Measurements from ENCODE around the gene ITM2B. TPM values are rescaled to one million over a fixed set of nuclear protein-coding genes. Genes with fewer than 3 reads are reported as not detected.

ITM2B gene
- total RNA-seq, 2 experiments from 2014 or later: 87.6 to 92.6 TPM

GRCh38 chr13:48244159-48244558, 11.2 kb downstream of the ITM2B start:
- Mint-ChIP-seq H3K4me1 (ENCODE audit: low read depth) (peaks cover 53% of the 10 kb centered on the region), H3K36me3 (peaks cover 2% of the 10 kb centered on the region), H3K27me3 (no peaks in the 10 kb centered on the region), H3K27ac (no peak overlapping the region), H3K9me3 (no peaks in the 10 kb centered on the region), H3K4me3 (no peak overlapping the region)
- CTCF ChIA-PET: no interaction called here
- POLR2A ChIA-PET: no interaction called here
- intact Hi-C loops (cut with micrococcal nuclease): no loop called here
- no peak for DNase-seq

- no peaks in the 10 kb centered on the region for H3K9me3 Mint-ChIP-seq
- H3K27ac Mint-ChIP-seq: peak overlapping the region; percentile 28
- intact Hi-C loops (cut with micrococcal nuclease): no loop called here
- peaks cover 1% of the 10 kb centered on the region for H3K36me3 Mint-ChIP-seq
- no peak for DNase-seq
- ChIA-PET CTCF (no interaction called here), POLR2A (no interaction called here)
- H3K4me3 Mint-ChIP-seq: no peak overlapping the region
- no peaks in the 10 kb centered on the region for H3K27me3 Mint-ChIP-seq
- peaks cover 57% of the 10 kb centered on the region for H3K4me1 Mint-ChIP-seq (ENCODE audit: low read depth)
Observed at GRCh38 chr13:48246102-48246501, 13.1 kb downstream of the ITM2B start.

GRCh38 chr13:48249018-48249417, 16.0 kb downstream of the ITM2B start:
- Mint-ChIP-seq H3K4me1 (ENCODE audit: low read depth) (peaks cover 65% of the 10 kb centered on the region), H3K36me3 (peaks cover 9% of the 10 kb centered on the region), H3K27ac (peak overlapping the region; percentile 43), H3K4me3 (no peak overlapping the region), H3K9me3 (no peaks in the 10 kb centered on the region), H3K27me3 (no peaks in the 10 kb centered on the region)
- ChIA-PET CTCF (no interaction called here), POLR2A (interaction anchor here (1.3 to 1.5 kb wide), 3 partner anchors 14 to 154 kb away, joined by 3 to 4 read pairs (median 4); partner anchors contain the start of gene MED4)
- intact Hi-C loops (cut with micrococcal nuclease): loop anchor here (1.0 kb wide), 2 partner anchors 14 to 39 kb away; no protein-coding TSS in a partner anchor
- no peak for DNase-seq

DNA sequence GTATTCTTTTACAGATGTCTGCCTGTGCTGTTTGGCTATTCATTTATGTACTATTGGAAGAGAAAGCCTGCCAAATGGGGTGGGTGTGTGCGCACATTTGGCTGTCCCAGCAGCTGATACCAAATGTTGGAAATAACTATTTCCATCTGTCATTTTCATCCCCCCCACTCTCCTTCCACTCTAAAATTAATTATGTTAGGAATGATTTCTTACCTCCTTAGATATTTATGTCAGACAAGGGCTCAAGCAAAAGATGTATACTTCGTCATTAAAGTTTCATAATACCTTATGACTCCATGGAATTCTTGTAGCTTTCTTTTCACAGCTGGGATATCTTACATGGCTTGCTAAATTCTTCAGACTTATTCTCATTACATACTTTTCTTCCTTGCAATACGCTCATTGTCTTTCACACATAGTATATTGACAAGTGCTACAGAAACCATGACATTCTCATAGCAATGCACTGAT, 18.6 kb downstream of the ITM2B start:
- peaks cover 22% of the 10 kb centered on the region for H3K36me3 Mint-ChIP-seq
- ChIA-PET CTCF (interaction anchor here (0.6 to 1.8 kb wide), 2 partner anchors 125 to 859 kb away, joined by 3 to 8 read pairs; no protein-coding TSS in a partner anchor), POLR2A (no interaction called here)
- H3K27me3 Mint-ChIP-seq: no peaks in the 10 kb centered on the region
- no peak overlapping the region for H3K27ac Mint-ChIP-seq
- H3K4me1 Mint-ChIP-seq (ENCODE audit: low read depth): peaks cover 60% of the 10 kb centered on the region
- H3K9me3 Mint-ChIP-seq: no peaks in the 10 kb centered on the region
- intact Hi-C loops (cut with micrococcal nuclease): no loop called here
- DNase-seq: no peak
- H3K4me3 Mint-ChIP-seq: no peak overlapping the region

- Mint-ChIP-seq H3K36me3 (peaks cover 23% of the 10 kb centered on the region), H3K9me3 (no peaks in the 10 kb centered on the region), H3K27me3 (no peaks in the 10 kb centered on the region), H3K4me3 (no peak overlapping the region), H3K27ac (no peak overlapping the region), H3K4me1 (ENCODE audit: low read depth) (peaks cover 60% of the 10 kb centered on the region)
- intact Hi-C loops (cut with micrococcal nuclease): no loop called here
- DNase-seq: no peak
- POLR2A ChIA-PET: no interaction called here
- CTCF ChIA-PET: no interaction called here
Observed at GRCh38 chr13:48252176-48252575, 19.2 kb downstream of the ITM2B start.

DNA sequence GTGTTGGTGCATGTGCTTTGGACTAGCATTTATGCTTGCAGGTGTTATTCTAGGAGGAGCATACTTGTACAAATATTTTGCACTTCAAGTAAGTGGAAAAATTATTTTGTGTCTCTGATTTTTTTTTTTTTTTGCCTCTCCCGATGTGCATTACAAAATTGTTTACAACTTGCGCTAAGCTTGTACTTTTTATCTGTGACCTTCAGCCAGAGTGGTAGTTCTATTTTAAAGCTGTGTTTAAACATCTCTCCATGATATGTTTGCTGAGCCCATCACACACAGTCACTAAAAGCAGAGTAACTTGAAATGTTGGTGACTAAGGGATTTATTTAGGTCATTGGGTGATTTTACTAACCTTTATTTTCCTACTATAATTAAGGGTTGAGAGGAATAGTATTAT, 20.8 kb downstream of the ITM2B start:
- H3K36me3 Mint-ChIP-seq: peaks cover 28% of the 10 kb centered on the region
- CTCF ChIA-PET: no interaction called here
- peaks cover 49% of the 10 kb centered on the region for H3K4me1 Mint-ChIP-seq (ENCODE audit: low read depth)
- no peak for DNase-seq
- intact Hi-C loops (cut with micrococcal nuclease): no loop called here
- H3K9me3 Mint-ChIP-seq: no peaks in the 10 kb centered on the region
- H3K27me3 Mint-ChIP-seq: no peaks in the 10 kb centered on the region
- POLR2A ChIA-PET: interaction anchor here (0.7 kb wide), 1 partner anchor 12 kb away, joined by 3 read pairs; no protein-coding TSS in a partner anchor
- peak overlapping the region; percentile 6 for H3K27ac Mint-ChIP-seq
- no peak overlapping the region for H3K4me3 Mint-ChIP-seq

GRCh38 chr13:48255090-48255489, 22.1 kb downstream of the ITM2B start:
- Mint-ChIP-seq H3K27me3 (no peaks in the 10 kb centered on the region), H3K4me1 (ENCODE audit: low read depth) (peaks cover 51% of the 10 kb centered on the region), H3K9me3 (no peaks in the 10 kb centered on the region), H3K4me3 (no peak overlapping the region), H3K27ac (no peak overlapping the region), H3K36me3 (peaks cover 39% of the 10 kb centered on the region)
- ChIA-PET POLR2A (no interaction called here), CTCF (no interaction called here)
- DNase-seq: no peak
- intact Hi-C loops (cut with micrococcal nuclease): no loop called here

GRCh38 chr13:48255954-48256353, 22.9 kb downstream of the ITM2B start:
- no peak overlapping the region for H3K27ac Mint-ChIP-seq

GRCh38 chr13:48258002-48258401, 25.0 kb downstream of the ITM2B start:
- intact Hi-C loops (cut with micrococcal nuclease): no loop called here
- Mint-ChIP-seq H3K4me1 (ENCODE audit: low read depth) (peaks cover 43% of the 10 kb centered on the region), H3K36me3 (peaks cover 49% of the 10 kb centered on the region), H3K27ac (no peak overlapping the region), H3K4me3 (no peak overlapping the region), H3K27me3 (no peaks in the 10 kb centered on the region), H3K9me3 (no peaks in the 10 kb centered on the region)
- ChIA-PET CTCF (interaction anchor here (1.0 kb wide), 1 partner anchor 131 kb away, joined by 3 read pairs; no protein-coding TSS in a partner anchor), POLR2A (no interaction called here)
- DNase-seq: no peak

More at GRCh38 chr13:48255954-48256353, 22.9 kb downstream of the ITM2B start:
- ChIA-PET CTCF (no interaction called here), POLR2A (no interaction called here)
- DNase-seq: no peak
- H3K4me3 Mint-ChIP-seq: no peak overlapping the region
- H3K4me1 Mint-ChIP-seq (ENCODE audit: low read depth): peaks cover 50% of the 10 kb centered on the region
- peaks cover 38% of the 10 kb centered on the region for H3K36me3 Mint-ChIP-seq
- intact Hi-C loops (cut with micrococcal nuclease): no loop called here
- H3K27me3 Mint-ChIP-seq: no peaks in the 10 kb centered on the region
- no peaks in the 10 kb centered on the region for H3K9me3 Mint-ChIP-seq

- intact Hi-C loops (cut with micrococcal nuclease): no loop called here
- peaks cover 49% of the 10 kb centered on the region for H3K36me3 Mint-ChIP-seq
- H3K4me1 Mint-ChIP-seq (ENCODE audit: low read depth): peaks cover 44% of the 10 kb centered on the region
- no peaks in the 10 kb centered on the region for H3K27me3 Mint-ChIP-seq
- H3K27ac Mint-ChIP-seq: no peak overlapping the region
- H3K9me3 Mint-ChIP-seq: no peaks in the 10 kb centered on the region
- H3K4me3 Mint-ChIP-seq: no peak overlapping the region
- ChIA-PET POLR2A (no interaction called here), CTCF (no interaction called here)
- DNase-seq: no peak
Observed at GRCh38 chr13:48258430-48258829, 25.4 kb downstream of the ITM2B start.

- Mint-ChIP-seq H3K4me3 (no peak overlapping the region), H3K4me1 (ENCODE audit: low read depth) (peaks cover 56% of the 10 kb centered on the region), H3K36me3 (peaks cover 39% of the 10 kb centered on the region), H3K9me3 (no peaks in the 10 kb centered on the region), H3K27ac (no peak overlapping the region), H3K27me3 (no peaks in the 10 kb centered on the region)
- no peak for DNase-seq
- CTCF ChIA-PET: no interaction called here
- intact Hi-C loops (cut with micrococcal nuclease): no loop called here
- POLR2A ChIA-PET: no interaction called here
Observed at GRCh38 chr13:48260970-48261369, 28.0 kb downstream of the ITM2B start.

GRCh38 chr13:48263196-48263595, 30.2 kb downstream of the ITM2B start:
- Mint-ChIP-seq H3K27ac (no peak overlapping the region), H3K4me1 (ENCODE audit: low read depth) (peaks cover 56% of the 10 kb centered on the region), H3K36me3 (peaks cover 30% of the 10 kb centered on the region), H3K27me3 (no peaks in the 10 kb centered on the region), H3K9me3 (no peaks in the 10 kb centered on the region), H3K4me3 (no peak overlapping the region)
- POLR2A ChIA-PET: no interaction called here
- no peak for DNase-seq
- CTCF ChIA-PET: no interaction called here
- intact Hi-C loops (cut with micrococcal nuclease): no loop called here

DNA sequence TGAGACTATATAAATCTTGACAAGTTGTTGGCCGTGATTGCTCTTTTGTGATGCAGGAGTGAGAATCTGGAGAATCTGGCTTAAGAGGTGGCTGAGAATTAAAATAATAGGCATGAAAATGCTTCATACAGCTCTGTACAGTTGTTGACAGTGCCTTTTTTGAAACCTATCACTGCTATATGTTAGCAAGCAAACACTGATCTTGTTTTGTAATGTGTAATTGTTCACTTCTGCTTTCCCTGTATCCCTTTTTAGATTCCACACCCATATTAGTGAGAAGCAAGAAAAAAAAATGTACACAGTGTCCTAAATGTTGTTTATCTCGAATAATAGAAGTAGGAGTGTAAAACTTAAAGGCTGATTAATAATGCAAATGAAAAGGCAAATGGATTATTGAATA, 31.1 kb downstream of the ITM2B start:
- no peak for DNase-seq
- Mint-ChIP-seq H3K36me3 (peaks cover 29% of the 10 kb centered on the region), H3K4me3 (no peak overlapping the region), H3K9me3 (no peaks in the 10 kb centered on the region), H3K4me1 (ENCODE audit: low read depth) (peaks cover 54% of the 10 kb centered on the region), H3K27me3 (no peaks in the 10 kb centered on the region), H3K27ac (no peak overlapping the region)
- POLR2A ChIA-PET: no interaction called here
- intact Hi-C loops (cut with micrococcal nuclease): no loop called here
- CTCF ChIA-PET: no interaction called here

All from activated CD4-positive, alpha-beta memory T cell treated with anti-CD3 and anti-CD28 coated beads for 36 hours (primary cell).